ENCODE measurements around the gene TRAPPC12. TPM values are rescaled to one million over a fixed set of nuclear protein-coding genes. Genes with fewer than 3 reads are reported as not detected.
A peak's percentile ranks its signal among the peaks of the same experiment; 100 is the strongest.

TRAPPC12 gene
- total RNA-seq, 1 experiment from 2014 or later, result 72.8 TPM

DNA sequence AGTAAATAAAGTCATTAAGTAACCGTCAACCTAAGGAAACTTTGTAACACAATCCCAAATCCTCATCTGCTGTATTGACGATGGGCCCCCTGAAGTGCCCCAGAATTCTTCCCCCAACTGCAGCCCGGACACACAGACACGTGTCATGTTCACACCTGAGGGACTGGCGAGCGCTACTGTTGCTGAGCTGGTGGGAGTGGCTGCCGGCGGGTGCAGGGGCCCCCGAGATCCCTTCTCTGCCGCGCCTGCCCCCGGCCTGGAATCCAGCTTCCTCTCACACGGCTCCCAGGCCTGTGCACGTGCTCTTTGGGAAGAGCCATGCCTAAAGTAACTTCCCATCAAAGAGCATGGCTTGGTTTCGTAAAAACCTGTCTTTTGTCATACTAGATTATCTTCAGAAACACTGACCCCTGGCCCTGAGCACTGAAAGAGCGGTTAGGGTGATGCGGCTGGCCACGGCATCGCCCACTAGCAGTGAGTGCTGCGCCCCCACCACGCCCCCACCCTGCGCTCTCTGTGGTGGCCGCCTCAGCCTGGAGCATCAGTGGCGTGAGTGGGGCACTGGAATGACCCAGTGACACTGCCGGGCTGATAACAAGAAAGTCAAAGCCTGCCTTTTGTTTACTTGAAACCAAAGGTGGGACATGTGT, 83.8 kb downstream of the TRAPPC12 start (continued):
- no peak for TF ChIP-seq PRRX2 (CRISPR knock-in tag; IDR thresholded peaks at IDR 0.05)

DNA sequence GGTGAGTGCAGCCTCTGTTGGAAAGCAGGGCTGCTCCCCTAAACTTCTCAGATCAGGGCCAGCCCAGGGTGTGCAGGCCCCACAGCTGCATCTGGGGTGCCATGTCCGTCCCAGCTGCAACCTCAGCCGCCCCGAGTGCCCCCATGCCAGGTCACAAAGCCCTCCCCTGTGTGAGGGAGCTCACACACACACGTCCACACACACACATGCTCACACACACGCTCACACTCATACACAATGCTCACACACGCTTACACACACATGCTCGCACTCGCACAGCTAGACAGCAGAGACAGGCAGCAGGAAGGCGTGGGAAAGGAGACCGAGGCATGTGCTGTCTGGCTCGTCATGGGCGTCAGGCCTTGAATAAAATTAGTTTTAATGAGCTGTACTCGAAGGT, 84.5 kb downstream of the TRAPPC12 start:
- ChIA-PET POLR2A (no interaction called here), CTCF (interaction anchor here (1.1 to 5.1 kb wide), 2 partner anchors 21 to 40 kb away, joined by 3 to 30 read pairs; no protein-coding TSS in a partner anchor)
- TF ChIP-seq TCF7 (CRISPR knock-in tag; IDR thresholded peaks at IDR 0.05; ENCODE audit: low read depth) (no peak), ZNF232 (CRISPR knock-in tag; IDR thresholded peaks at IDR 0.05) (no peak), ZNF138 (CRISPR knock-in tag; conservative IDR thresholded peaks at IDR 0.05) (no peak), ZNF423 (CRISPR knock-in tag; IDR thresholded peaks at IDR 0.05) (no peak), NR2C2 (CRISPR knock-in tag; IDR thresholded peaks at IDR 0.05) (no peak), ZNF671 (CRISPR knock-in tag; IDR thresholded peaks at IDR 0.05) (no peak), RELA (CRISPR knock-in tag; IDR thresholded peaks at IDR 0.05; ENCODE audit: borderline replicate concordance) (no peak), ETV6 (CRISPR knock-in tag; IDR thresholded peaks at IDR 0.05) (no peak), FOXK1 (CRISPR knock-in tag; IDR thresholded peaks at IDR 0.05) (no peak), TEAD4 (CRISPR knock-in tag; IDR thresholded peaks at IDR 0.05) (no peak), ESRRA (CRISPR knock-in tag; IDR thresholded peaks at IDR 0.05; ENCODE audit: borderline replicate concordance) (no peak)
- TF ChIP-seq, protein P1, sequence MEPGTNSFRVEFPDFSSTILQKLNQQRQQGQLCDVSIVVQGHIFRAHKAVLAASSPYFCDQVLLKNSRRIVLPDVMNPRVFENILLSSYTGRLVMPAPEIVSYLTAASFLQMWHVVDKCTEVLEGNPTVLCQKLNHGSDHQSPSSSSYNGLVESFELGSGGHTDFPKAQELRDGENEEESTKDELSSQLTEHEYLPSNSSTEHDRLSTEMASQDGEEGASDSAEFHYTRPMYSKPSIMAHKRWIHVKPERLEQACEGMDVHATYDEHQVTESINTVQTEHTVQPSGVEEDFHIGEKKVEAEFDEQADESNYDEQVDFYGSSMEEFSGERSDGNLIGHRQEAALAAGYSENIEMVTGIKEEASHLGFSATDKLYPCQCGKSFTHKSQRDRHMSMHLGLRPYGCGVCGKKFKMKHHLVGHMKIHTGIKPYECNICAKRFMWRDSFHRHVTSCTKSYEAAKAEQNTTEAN (CRISPR knock-in tag; IDR thresholded peaks at IDR 0.05), result no peak
- TF ChIP-seq, protein P2, sequence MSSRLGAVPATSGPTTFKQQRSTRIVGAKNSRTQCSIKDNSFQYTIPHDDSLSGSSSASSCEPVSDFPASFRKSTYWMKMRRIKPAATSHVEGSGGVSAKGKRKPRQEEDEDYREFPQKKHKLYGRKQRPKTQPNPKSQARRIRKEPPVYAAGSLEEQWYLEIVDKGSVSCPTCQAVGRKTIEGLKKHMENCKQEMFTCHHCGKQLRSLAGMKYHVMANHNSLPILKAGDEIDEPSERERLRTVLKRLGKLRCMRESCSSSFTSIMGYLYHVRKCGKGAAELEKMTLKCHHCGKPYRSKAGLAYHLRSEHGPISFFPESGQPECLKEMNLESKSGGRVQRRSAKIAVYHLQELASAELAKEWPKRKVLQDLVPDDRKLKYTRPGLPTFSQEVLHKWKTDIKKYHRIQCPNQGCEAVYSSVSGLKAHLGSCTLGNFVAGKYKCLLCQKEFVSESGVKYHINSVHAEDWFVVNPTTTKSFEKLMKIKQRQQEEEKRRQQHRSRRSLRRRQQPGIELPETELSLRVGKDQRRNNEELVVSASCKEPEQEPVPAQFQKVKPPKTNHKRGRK (CRISPR knock-in tag; IDR thresholded peaks at IDR 0.05; ENCODE audit: borderline replicate concordance), result no peak
- TF ChIP-seq, protein P3, sequence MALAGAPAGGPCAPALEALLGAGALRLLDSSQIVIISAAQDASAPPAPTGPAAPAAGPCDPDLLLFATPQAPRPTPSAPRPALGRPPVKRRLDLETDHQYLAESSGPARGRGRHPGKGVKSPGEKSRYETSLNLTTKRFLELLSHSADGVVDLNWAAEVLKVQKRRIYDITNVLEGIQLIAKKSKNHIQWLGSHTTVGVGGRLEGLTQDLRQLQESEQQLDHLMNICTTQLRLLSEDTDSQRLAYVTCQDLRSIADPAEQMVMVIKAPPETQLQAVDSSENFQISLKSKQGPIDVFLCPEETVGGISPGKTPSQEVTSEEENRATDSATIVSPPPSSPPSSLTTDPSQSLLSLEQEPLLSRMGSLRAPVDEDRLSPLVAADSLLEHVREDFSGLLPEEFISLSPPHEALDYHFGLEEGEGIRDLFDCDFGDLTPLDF (CRISPR knock-in tag; IDR thresholded peaks at IDR 0.05), result no peak
- no peak overlapping the region for H3K4me3 Mint-ChIP-seq
- DNase-seq (ENCODE audit: low spot score) (no peak), ATAC-seq (no peak)
- no peaks in the 10 kb centered on the region; the same call in 1 of the 2 replicates for H3K27me3 Mint-ChIP-seq (ENCODE audit: low read depth)
- H3K9me3 Mint-ChIP-seq, result no peaks in the 10 kb centered on the region
- peak overlapping the region; percentile 75 for H3K27ac Mint-ChIP-seq
- H3K4me1 Mint-ChIP-seq, result peaks cover 26% of the 10 kb centered on the region
- peaks cover 11% of the 10 kb centered on the region for H3K36me3 Mint-ChIP-seq

DNA sequence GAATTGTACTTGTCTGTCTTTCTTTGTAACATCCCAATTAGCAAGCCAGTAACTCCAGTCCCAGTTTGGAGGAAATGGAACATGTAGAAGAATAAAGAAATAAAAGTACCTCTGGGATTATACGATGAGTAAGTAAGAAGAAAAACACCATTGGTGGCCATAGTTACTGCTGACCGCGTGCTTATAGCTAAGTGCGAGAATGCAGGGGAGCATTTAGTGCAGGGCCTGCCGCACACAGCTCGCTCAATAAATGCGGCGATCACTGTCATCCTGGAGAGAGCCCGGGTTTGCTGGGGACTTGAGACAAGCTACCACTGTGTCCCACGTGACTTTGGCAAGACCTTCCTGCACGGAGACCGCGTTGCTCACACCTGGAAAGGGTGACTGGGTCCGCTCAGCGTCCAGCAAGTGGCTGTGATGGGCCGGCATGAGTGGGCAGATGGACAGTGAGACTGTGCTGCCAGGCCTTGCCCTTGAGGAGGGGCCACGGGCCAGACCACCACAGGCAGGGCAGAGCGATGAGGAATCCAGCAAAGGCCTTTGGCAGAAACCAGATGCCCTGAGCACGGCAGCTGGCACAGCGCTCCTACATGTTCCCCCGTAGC, 85.0 kb downstream of the TRAPPC12 start:
- Mint-ChIP-seq H3K4me3 (no peak overlapping the region), H3K9me3 (no peaks in the 10 kb centered on the region), H3K27me3 (ENCODE audit: low read depth) (no peaks in the 10 kb centered on the region; the same call in 1 of the 2 replicates), H3K4me1 (peaks cover 26% of the 10 kb centered on the region), H3K36me3 (peaks cover 11% of the 10 kb centered on the region), H3K27ac (peak overlapping the region; percentile 75)
- POLR2A ChIA-PET, result no interaction called here
- CTCF ChIA-PET, result interaction anchor here (1.0 kb wide), 1 partner anchor 41 kb away, joined by 3 read pairs; no protein-coding TSS in a partner anchor
- ATAC-seq (no peak), DNase-seq (ENCODE audit: low spot score) (no peak)
- TF ChIP-seq FOXK1 (CRISPR knock-in tag; IDR thresholded peaks at IDR 0.05) (no peak), RORB (CRISPR knock-in tag; IDR thresholded peaks at IDR 0.05) (no peak), ELF4 (CRISPR knock-in tag; IDR thresholded peaks at IDR 0.05; ENCODE audit: low read depth) (no peak), SP1 (CRISPR knock-in tag; conservative IDR thresholded peaks at IDR 0.05) (no peak)
- TF ChIP-seq, protein P4, sequence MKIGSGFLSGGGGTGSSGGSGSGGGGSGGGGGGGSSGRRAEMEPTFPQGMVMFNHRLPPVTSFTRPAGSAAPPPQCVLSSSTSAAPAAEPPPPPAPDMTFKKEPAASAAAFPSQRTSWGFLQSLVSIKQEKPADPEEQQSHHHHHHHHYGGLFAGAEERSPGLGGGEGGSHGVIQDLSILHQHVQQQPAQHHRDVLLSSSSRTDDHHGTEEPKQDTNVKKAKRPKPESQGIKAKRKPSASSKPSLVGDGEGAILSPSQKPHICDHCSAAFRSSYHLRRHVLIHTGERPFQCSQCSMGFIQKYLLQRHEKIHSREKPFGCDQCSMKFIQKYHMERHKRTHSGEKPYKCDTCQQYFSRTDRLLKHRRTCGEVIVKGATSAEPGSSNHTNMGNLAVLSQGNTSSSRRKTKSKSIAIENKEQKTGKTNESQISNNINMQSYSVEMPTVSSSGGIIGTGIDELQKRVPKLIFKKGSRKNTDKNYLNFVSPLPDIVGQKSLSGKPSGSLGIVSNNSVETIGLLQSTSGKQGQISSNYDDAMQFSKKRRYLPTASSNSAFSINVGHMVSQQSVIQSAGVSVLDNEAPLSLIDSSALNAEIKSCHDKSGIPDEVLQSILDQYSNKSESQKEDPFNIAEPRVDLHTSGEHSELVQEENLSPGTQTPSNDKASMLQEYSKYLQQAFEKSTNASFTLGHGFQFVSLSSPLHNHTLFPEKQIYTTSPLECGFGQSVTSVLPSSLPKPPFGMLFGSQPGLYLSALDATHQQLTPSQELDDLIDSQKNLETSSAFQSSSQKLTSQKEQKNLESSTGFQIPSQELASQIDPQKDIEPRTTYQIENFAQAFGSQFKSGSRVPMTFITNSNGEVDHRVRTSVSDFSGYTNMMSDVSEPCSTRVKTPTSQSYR (CRISPR knock-in tag; IDR thresholded peaks at IDR 0.05), result no peak
- TF ChIP-seq, protein P5, sequence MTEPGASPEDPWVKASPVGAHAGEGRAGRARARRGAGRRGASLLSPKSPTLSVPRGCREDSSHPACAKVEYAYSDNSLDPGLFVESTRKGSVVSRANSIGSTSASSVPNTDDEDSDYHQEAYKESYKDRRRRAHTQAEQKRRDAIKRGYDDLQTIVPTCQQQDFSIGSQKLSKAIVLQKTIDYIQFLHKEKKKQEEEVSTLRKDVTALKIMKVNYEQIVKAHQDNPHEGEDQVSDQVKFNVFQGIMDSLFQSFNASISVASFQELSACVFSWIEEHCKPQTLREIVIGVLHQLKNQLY (CRISPR knock-in tag; IDR thresholded peaks at IDR 0.05), result no peak
- TF ChIP-seq, protein P6, sequence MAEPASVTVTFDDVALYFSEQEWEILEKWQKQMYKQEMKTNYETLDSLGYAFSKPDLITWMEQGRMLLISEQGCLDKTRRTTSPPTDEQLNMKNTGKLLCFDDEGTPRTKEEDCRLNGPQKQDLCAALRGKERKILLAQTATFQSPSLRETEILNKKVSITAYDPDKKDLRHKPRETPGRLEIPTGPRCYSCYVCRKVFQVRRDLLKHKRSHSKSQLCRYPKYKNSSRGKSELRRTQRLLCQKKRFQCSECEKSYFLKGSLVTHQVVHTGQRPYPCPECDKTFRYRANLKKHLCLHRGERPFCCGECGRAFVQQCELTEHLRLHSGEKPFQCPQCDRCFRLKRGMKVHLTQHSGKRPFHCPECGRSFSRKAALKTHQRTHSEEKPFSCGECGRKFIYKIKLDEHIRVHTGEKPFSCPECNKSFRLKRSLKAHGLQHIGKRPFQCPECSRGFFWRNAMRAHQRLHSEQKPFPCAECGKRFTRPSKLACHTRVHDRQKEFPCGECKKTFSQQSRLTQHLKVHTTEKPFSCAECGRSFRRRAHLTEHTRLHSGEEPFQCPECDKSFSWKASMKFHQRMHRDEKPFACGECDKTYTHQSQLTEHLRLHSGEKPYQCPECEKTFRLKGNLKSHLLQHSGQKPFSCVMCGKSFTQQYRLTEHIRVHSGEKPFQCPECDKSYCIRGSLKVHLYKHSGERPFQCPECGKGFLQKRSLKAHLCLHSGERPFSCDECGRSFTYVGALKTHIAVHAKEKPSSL (CRISPR knock-in tag; conservative IDR thresholded peaks at IDR 0.05), result no peak
- TF ChIP-seq, protein P7, sequence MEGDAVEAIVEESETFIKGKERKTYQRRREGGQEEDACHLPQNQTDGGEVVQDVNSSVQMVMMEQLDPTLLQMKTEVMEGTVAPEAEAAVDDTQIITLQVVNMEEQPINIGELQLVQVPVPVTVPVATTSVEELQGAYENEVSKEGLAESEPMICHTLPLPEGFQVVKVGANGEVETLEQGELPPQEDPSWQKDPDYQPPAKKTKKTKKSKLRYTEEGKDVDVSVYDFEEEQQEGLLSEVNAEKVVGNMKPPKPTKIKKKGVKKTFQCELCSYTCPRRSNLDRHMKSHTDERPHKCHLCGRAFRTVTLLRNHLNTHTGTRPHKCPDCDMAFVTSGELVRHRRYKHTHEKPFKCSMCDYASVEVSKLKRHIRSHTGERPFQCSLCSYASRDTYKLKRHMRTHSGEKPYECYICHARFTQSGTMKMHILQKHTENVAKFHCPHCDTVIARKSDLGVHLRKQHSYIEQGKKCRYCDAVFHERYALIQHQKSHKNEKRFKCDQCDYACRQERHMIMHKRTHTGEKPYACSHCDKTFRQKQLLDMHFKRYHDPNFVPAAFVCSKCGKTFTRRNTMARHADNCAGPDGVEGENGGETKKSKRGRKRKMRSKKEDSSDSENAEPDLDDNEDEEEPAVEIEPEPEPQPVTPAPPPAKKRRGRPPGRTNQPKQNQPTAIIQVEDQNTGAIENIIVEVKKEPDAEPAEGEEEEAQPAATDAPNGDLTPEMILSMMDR (IDR thresholded peaks at IDR 0.05), result no peak
